BLaER1 treated with 17β-estradiol and CSF1 and Interleukin-3, amounts not matched to agents 10 nM and 100 nM (cell line): Measurements from ENCODE around the gene DNAJC25.

Source experiments
- H3K27ac ChIP-seq, 11 experiments: shearing (Covaris generic); formaldehyde crosslinking; 2 replicates each; pipeline ENCODE4 v1.8.1; 2022
- H3K27me3 ChIP-seq, 11 experiments: shearing (Covaris generic); formaldehyde crosslinking; 2 replicates each; pipeline ENCODE4 v1.8.1; 2022
- H3K36me3 ChIP-seq, 11 experiments: shearing (Covaris generic); formaldehyde crosslinking; 2 replicates each; pipeline ENCODE4 v1.8.1; 2022
- H3K4me1 ChIP-seq, 10 experiments: shearing (Covaris generic); formaldehyde crosslinking; 2 replicates each; pipeline ENCODE4 v1.8.1; 2022
- H3K4me2 ChIP-seq, 11 experiments: shearing (Covaris generic); formaldehyde crosslinking; 2 replicates each; pipeline ENCODE4 v1.8.1; 2022
- H3K4me3 ChIP-seq, 10 experiments: shearing (Covaris generic); formaldehyde crosslinking; 2 replicates each; pipeline ENCODE4 v1.8.1; 2022
- H3K9ac ChIP-seq, 11 experiments: shearing (Covaris generic); formaldehyde crosslinking; 2 replicates each; pipeline ENCODE4 v1.8.1; 2022
- H3K9me3 ChIP-seq, 11 experiments: shearing (Covaris generic); formaldehyde crosslinking; replicated peaks in 1 of 11; 2 replicates each; pipeline ENCODE4 v1.8.1; 2022
- H4K20me1 ChIP-seq, 11 experiments: shearing (Covaris generic); formaldehyde crosslinking; 2 replicates each; pipeline ENCODE4 v1.8.1; 2022
- Cebpa-rat ChIP-seq, 11 experiments: shearing (Covaris generic); IDR thresholded peaks; 2 replicates each; pipeline ENCODE4 v1.8.1; 2022

The DNAJC25 gene

GRCh38 chr9:111632695-111633388 is 1.7 kb downstream of the DNAJC25 start:
- peaks cover 0 to 65% (median 53%) of the 10 kb centered on the region in 11 experiments; a peak in 17 of 22 replicates for H4K20me1 ChIP-seq
- H3K27me3 ChIP-seq = no peaks in the 10 kb centered on the region
- no peak for TF ChIP-seq Cebpa-rat (IDR thresholded peaks at IDR 0.05)
- peak overlapping the region; percentile 85 to 97 (median 96) for H3K9ac ChIP-seq
- H3K4me3 ChIP-seq = peak overlapping the region; percentile 75 to 98 (median 92)
- peaks cover 0 to 12% (median 0%) of the 10 kb centered on the region in 11 experiments; a peak in 4 of 22 replicates for H3K9me3 ChIP-seq
- peak overlapping the region; percentile 79 to 97 (median 88) for H3K4me2 ChIP-seq
- H3K4me1 ChIP-seq = peaks cover 18 to 46% (median 25%) of the 10 kb centered on the region in 10 experiments
- peak overlapping the region in 7 of 11 experiments; percentile 81 to 95 (median 92); a peak in 9 of 22 replicates for H3K27ac ChIP-seq
- H3K36me3 ChIP-seq = peaks cover 0 to 42% (median 17%) of the 10 kb centered on the region in 11 experiments; a peak in 12 of 22 replicates

GRCh38 chr9:111633389-111633736 is 2.2 kb downstream of the DNAJC25 start:
- H3K9me3 ChIP-seq = peaks cover 0 to 17% (median 3%) of the 10 kb centered on the region in 11 experiments; a peak in 8 of 22 replicates
- no peak for TF ChIP-seq Cebpa-rat (IDR thresholded peaks at IDR 0.05)
- peak overlapping the region in 8 of 10 experiments; percentile 5 to 98 (median 91); a peak in 7 of 20 replicates for H3K4me3 ChIP-seq
- H3K27me3 ChIP-seq = no peaks in the 10 kb centered on the region
- H3K4me2 ChIP-seq = peak overlapping the region; percentile 79 to 97 (median 88)
- H3K27ac ChIP-seq = no peak overlapping the region
- peaks cover 0 to 47% (median 17%) of the 10 kb centered on the region in 11 experiments; a peak in 13 of 22 replicates for H3K36me3 ChIP-seq
- peaks cover 18 to 46% (median 25%) of the 10 kb centered on the region in 10 experiments for H3K4me1 ChIP-seq
- no peak overlapping the region; a peak in 1 of 22 replicates for H3K9ac ChIP-seq
- peaks cover 0 to 70% (median 58%) of the 10 kb centered on the region in 11 experiments; a peak in 17 of 22 replicates for H4K20me1 ChIP-seq

GRCh38 chr9:111634860-111635259 is 3.7 kb downstream of the DNAJC25 start:
- peak overlapping the region in 1 of 11 experiments; percentile 60; a peak in 3 of 22 replicates for H3K4me2 ChIP-seq

GRCh38 chr9:111637421-111637950 is 6.4 kb downstream of the DNAJC25 start:
- no peaks in the 10 kb centered on the region for H3K27me3 ChIP-seq
- H3K9ac ChIP-seq = no peak overlapping the region
- no peak overlapping the region for H3K4me2 ChIP-seq
- H3K4me3 ChIP-seq = no peak overlapping the region
- peaks cover 7 to 37% (median 15%) of the 10 kb centered on the region in 10 experiments for H3K4me1 ChIP-seq
- H3K9me3 ChIP-seq = peaks cover 0 to 32% (median 17%) of the 10 kb centered on the region in 11 experiments; a peak in 18 of 22 replicates
- no peak for TF ChIP-seq Cebpa-rat (IDR thresholded peaks at IDR 0.05)
- no peak overlapping the region for H3K27ac ChIP-seq
- peaks cover 0 to 56% (median 29%) of the 10 kb centered on the region in 11 experiments; a peak in 14 of 22 replicates for H3K36me3 ChIP-seq
- H4K20me1 ChIP-seq = peaks cover 0 to 70% (median 60%) of the 10 kb centered on the region in 11 experiments; a peak in 17 of 22 replicates

More at GRCh38 chr9:111634860-111635259, 3.7 kb downstream of the DNAJC25 start:
- H3K27ac ChIP-seq = no peak overlapping the region
- H3K4me3 ChIP-seq = no peak overlapping the region
- peaks cover 18 to 46% (median 25%) of the 10 kb centered on the region in 10 experiments for H3K4me1 ChIP-seq
- no peak overlapping the region for H3K9ac ChIP-seq
- H3K9me3 ChIP-seq = peaks cover 0 to 32% (median 17%) of the 10 kb centered on the region in 11 experiments; a peak in 18 of 22 replicates
- TF ChIP-seq Cebpa-rat (IDR thresholded peaks at IDR 0.05) = no peak
- H4K20me1 ChIP-seq = peaks cover 0 to 81% (median 62%) of the 10 kb centered on the region in 11 experiments; a peak in 17 of 22 replicates
- H3K36me3 ChIP-seq = peaks cover 0 to 56% (median 28%) of the 10 kb centered on the region in 11 experiments; a peak in 14 of 22 replicates
- no peaks in the 10 kb centered on the region for H3K27me3 ChIP-seq

GRCh38 chr9:111644195-111644772 is 13.2 kb downstream of the DNAJC25 start:
- H3K9me3 ChIP-seq = peaks cover 0 to 6% (median 6%) of the 10 kb centered on the region in 11 experiments; a peak in 17 of 22 replicates
- H3K4me1 ChIP-seq = peaks cover 0 to 28% (median 0%) of the 10 kb centered on the region in 10 experiments; a peak in 4 of 20 replicates
- no peak for TF ChIP-seq Cebpa-rat (IDR thresholded peaks at IDR 0.05)
- H3K27me3 ChIP-seq = no peaks in the 10 kb centered on the region
- H3K9ac ChIP-seq = no peak overlapping the region
- peaks cover 0 to 43% (median 12%) of the 10 kb centered on the region in 11 experiments; a peak in 10 of 22 replicates for H4K20me1 ChIP-seq
- H3K27ac ChIP-seq = no peak overlapping the region
- H3K4me3 ChIP-seq = no peak overlapping the region
- peaks cover 55 to 72% (median 65%) of the 10 kb centered on the region in 11 experiments for H3K36me3 ChIP-seq
- H3K4me2 ChIP-seq = no peak overlapping the region

- H3K4me3 ChIP-seq = no peak overlapping the region
- H3K27ac ChIP-seq = no peak overlapping the region
- peaks cover 69 to 84% (median 77%) of the 10 kb centered on the region in 11 experiments for H3K36me3 ChIP-seq
- H3K4me1 ChIP-seq = peaks cover 0 to 28% (median 0%) of the 10 kb centered on the region in 10 experiments; a peak in 4 of 20 replicates
- no peak overlapping the region for H3K9ac ChIP-seq
- no peak overlapping the region for H3K4me2 ChIP-seq
- H3K27me3 ChIP-seq = no peaks in the 10 kb centered on the region
- peaks cover 0 to 41% (median 10%) of the 10 kb centered on the region in 11 experiments; a peak in 9 of 22 replicates for H4K20me1 ChIP-seq
- no peak for TF ChIP-seq Cebpa-rat (IDR thresholded peaks at IDR 0.05)
- H3K9me3 ChIP-seq = no peaks in the 10 kb centered on the region; a peak in 3 of 22 replicates
These were observed 14.7 kb downstream of the DNAJC25 start for GRCh38 chr9:111645806-111646205.

- Histone ChIP-seq H4K20me1 (peaks cover 0 to 41% (median 10%) of the 10 kb centered on the region in 11 experiments; a peak in 9 of 22 replicates), H3K4me1 (peaks cover 0 to 28% (median 0%) of the 10 kb centered on the region in 10 experiments; a peak in 4 of 20 replicates), H3K4me3 (no peak overlapping the region), H3K36me3 (peaks cover 74 to 90% (median 83%) of the 10 kb centered on the region in 11 experiments), H3K27me3 (no peaks in the 10 kb centered on the region), H3K4me2 (no peak overlapping the region), H3K27ac (no peak overlapping the region; a peak in 1 of 22 replicates), H3K9me3 (no peaks in the 10 kb centered on the region), H3K9ac (no peak overlapping the region)
- no peak for TF ChIP-seq Cebpa-rat (IDR thresholded peaks at IDR 0.05)
These were observed 15.3 kb downstream of the DNAJC25 start for GRCh38 chr9:111646417-111646816.

GRCh38 chr9:111648066-111648465 is 16.9 kb downstream of the DNAJC25 start:
- H3K4me1 ChIP-seq = peaks cover 0 to 28% (median 0%) of the 10 kb centered on the region in 10 experiments; a peak in 4 of 20 replicates
- H3K4me2 ChIP-seq = peak overlapping the region in 2 of 11 experiments; percentile 42 to 53; a peak in 4 of 22 replicates
- no peak overlapping the region for H3K4me3 ChIP-seq
- H3K27ac ChIP-seq = peak overlapping the region in 3 of 11 experiments; percentile 11 to 73 (median 72); a peak in 5 of 22 replicates
- peaks cover 0 to 35% (median 10%) of the 10 kb centered on the region in 11 experiments; a peak in 9 of 22 replicates for H4K20me1 ChIP-seq
- H3K36me3 ChIP-seq = peaks cover 77 to 100% (median 90%) of the 10 kb centered on the region in 11 experiments
- no peaks in the 10 kb centered on the region for H3K27me3 ChIP-seq
- H3K9me3 ChIP-seq = no peaks in the 10 kb centered on the region
- no peak for TF ChIP-seq Cebpa-rat (IDR thresholded peaks at IDR 0.05)
- peak overlapping the region in 1 of 11 experiments; percentile 66; a peak in 1 of 22 replicates for H3K9ac ChIP-seq
